NOMO-1 treated with DMSO at 0.1 percent for 48 hours (cell line): ENCODE results near the gene DGCR8.

Experiments used
- DNase-seq: peaks from one replicate; lab custom pipeline; 2025; ENCODE audit not compliant: unreplicated experiment; lab: John Stamatoyannopoulos, UW

The DGCR8 gene

DNA sequence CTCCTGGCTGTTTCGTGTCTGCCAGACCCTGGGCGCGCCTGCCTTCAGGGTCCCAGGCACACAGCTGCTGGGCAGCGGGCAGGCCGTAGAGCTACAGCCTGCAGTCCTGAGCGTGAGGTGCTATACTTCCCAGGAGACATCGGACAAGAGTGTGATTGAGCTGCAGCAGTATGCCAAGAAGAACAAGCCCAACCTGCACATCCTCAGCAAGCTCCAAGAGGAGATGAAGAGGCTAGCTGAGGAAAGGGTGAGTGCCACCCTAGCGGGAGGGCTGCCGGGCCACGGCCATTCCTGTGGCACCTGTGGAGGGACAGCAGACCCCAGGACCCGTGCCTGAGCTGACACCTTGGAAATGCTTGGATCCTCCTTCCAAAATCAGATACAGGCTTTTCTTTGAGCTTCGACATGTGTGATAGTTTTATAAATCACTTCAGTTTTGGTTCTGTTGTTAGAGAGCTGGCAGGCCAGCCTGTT lies 28.8 kb downstream of the DGCR8 start:
- no peak for DNase-seq

DNA sequence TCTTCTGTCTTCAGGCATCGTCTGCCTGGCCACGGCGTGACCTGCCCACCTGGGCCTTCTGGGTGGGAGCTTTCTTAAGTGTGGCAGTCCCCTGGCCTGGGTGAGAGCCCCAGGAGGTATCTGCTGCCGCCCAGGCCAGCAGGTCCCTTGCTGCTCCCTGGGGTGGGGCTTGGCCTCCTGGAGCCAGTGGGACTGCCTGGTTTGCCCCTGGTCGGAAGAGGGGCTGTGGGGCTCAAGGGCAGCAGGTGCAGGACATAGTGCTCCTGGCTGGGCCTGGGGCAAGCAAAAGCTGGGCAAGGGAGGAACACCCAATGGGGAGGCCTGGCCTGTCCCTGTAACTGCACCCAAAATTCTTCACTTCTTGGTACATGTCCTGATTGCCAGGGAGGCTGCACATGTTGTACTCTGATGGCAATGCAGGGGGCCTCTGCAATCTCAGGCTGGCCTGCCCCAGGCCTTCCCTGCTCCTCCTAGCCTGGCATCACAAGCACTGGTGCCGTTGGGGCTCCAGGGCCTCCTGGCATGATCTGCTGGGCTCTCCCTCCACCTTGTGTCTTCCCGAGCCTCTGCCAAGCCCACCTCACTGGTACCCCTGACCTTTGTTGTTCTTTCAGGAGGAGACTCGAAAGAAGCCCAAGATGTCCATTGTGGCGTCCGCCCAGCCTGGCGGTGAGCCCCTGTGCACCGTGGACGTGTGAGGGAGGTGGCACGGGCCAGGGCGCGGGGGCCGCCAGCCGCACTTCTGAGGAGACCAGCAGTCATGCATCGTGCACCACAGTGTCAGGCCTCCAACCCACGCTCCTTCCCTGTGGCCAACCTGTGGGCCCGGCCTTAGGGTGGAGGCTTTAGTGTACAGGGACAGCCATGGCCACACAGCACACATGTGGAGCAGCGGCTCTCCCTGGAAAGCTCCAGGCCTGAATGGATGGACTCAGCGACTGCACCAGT lies 29.6 kb downstream of the DGCR8 start:
- no peak for DNase-seq

GRCh38 chr22:20110359-20110985 lies 30.4 kb downstream of the DGCR8 start:
- no peak for DNase-seq

DNA sequence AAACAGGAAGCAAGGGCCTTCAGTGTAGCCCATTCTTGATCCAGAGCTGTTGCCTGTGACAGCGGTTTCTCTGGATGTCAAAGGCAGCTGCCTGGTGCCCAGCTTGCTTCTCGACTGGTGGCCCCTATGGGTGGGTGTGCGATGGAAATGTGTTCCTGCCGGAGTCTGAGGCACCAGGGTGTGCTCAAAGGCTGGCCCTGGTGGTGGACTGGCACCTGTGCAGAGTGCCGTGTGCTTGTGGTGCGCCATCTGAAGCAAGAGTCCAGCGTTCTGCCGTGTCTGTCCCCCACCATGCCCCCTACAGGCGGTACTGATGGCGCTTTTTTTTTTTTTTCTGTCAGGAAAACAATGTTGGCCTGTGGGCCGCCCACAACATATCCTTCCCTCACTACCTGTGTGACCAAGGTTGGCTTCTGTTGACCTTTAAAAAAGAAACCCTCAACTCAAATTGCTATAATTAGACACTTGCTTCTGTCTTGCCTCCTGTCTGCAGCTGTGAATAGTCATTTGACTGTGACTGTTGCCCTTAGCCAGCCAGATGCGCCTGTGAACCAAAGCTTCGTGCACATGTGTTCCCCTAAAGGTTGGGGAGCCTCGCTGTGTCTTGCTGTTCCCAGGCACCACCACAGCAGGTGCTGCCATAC lies 31.1 kb downstream of the DGCR8 start:
- DNase-seq = peak; percentile 40

GRCh38 chr22:20111689-20112622 lies 31.9 kb downstream of the DGCR8 start:
- no peak for DNase-seq

DNA sequence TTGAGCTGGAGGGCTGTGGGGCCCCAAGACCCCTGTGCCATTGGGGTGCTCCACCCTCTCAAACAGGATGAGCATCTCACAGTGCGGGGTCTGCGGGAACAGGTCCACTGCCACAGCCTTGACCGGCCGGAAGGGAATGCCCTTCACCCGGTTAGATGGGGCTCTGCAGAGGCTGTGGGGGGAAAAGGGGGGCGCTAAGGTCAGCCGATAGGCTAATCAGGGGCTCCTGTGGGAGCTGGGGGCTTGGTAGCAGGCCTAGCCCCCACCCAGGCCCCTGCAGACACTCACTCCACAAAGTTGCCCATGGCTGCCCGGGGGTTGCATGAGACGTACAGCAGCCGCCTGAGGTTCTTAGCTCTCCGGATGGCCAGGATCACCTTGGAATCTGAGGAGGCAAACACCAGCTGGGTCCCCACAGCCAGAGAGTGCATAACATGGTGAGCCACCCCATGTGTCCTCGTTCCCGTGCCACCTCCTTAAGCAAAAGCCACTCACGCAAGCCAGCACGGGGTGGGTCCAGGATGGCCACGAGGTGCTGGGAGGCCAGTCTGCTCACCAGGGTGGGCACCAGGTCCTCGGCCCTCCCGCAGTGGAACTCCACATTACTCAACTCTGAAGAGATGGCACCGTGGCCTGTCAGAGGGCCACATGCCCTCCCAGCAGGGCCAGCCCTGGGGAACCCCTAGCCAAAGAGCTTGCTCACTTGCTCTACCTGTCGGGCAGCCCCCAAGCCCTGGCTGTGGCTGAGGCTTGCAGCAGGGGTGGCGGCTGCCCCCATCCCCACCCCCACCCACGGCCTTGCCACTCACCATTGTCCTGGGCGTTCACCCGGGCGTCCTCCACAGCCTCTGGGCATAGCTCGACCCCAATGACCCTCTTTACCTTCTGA lies 32.8 kb downstream of the DGCR8 start:
- no peak for DNase-seq

DNA sequence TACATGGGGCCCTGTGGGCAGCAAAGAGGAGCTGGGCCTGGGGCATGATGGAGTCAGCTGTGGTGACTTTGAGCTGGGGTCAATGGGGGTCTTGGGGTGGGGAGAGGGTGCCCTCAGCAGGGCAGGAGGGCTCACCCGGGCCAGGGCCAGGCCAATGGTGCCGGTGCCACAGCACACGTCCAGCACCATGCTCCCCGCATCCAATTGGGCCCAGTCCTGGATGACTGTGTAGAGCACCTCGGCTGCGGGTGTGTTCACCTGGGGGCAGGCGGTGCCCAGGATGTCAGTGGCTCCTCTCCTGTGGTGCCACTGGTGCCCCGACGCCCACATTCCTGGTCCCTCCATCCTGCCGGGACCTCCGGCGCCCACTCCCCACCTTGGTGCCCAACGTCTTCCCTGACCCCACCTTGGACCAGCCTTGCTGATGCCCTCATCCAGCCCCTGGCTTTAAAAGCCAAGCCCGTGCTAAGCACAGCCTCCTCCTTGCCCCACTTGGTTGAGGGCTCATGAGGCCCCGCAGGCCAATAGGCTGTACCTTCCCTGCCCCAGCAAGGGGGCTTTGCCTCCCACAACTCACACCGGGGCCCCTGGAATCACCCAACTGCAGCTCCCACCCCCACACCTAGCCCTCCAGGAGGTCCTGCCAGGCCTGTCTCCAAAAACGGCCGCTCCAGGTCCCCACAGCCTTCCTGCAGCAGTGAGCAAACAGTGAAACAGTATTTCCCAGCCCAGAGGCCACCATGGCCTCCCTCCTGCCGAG lies 33.7 kb downstream of the DGCR8 start:
- no peak for DNase-seq

DNA sequence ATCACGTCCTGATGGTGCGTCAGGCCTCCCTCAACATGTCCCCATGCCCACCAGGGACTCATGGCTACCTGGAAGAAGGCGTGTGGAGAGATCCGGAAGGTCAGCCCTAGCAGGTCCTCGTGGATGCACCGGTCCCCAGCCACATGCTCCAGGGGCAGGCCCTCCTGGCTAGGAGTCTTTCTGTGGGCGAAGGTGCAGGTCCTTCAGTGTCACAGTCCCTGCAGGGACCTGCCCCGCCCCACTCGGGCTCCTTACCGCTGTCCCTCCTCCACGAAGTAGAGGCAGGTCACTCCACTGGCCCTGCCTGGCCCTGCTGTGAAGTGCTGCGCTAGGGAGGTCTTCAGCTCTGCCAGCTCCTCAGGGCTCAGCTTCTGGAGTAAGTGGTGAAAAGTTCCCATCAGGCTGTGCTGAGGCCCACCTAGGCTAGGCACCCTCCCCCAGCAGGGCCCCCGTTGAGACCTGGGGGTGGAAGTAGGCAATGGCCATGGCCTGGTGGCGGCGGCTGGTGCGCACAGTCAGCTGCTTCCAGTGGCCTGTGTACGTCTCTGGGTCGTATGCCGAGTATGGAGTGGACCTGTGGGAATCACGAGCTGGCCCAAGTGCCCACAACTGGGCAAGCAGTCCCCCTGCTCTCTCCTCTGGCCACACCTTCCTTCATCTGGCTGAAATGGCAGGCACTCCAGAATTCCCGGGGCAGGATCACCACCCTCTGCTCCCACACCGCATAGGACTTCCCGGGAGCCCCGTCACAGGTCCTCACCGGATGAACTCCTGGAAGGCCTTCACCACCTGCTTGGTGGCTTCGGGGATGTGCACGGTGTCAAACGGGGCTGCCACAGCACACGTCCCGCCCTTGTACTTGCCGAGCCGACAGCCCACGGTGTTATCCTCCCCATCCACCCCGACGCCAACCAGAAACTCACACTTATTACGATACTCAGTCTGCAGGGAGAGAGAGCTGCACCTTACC lies 34.8 kb downstream of the DGCR8 start:
- no peak for DNase-seq

DNA sequence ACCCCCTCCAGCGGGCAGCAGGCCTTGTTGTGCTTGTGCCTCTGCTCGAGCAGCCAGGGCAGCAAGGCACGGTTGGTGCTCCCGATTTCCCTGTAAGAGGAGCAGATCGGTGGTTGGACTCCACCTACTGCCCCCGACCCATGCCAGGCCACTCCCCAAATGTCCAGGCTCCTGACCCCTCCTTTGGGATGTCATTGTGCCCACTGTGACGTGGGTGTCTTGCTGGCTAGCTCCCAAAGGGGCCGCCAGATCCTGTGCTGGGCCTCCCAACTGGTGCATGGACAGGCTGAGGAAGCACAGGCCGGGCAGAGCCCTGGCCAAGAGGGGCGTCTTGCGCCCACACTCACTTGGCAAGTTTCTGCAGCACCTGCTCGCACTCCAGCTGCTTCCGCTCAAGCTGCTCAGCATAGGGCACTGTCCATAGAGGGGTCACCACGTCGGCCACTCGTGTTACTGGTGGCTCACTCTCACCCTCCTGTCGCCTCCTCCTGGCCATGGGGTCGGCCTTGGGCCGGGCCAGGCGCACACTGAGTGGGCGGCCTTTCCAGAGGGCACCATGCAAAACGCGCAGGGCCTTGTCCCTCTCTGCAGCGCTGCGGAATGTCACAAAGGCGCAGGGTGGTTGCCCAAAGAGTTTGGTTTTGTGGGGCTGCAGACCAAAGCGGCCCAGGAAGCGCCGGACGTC lies 35.8 kb downstream of the DGCR8 start, which contains the start of gene RANBP1:
Gene RANBP1, plus strand, starts transcription at position 414 of the 685 bp plus-strand sequence. Its CDS starts 81 bp downstream, at position 495.
- no peak for DNase-seq

- DNase-seq = no peak
Measured at GRCh38 chr22:20116376-20116950, 36.4 kb downstream of the DGCR8 start.

- DNase-seq = peak; percentile 95
Measured at GRCh38 chr22:20116951-20117632, 37.1 kb downstream of the DGCR8 start, which contains the start of gene TRMT2A. Gene TRMT2A (minus strand): TSS chr22:20117226. CDS start chr22:20116906, 320 bp downstream.

- no peak for DNase-seq
Measured at GRCh38 chr22:20117633-20118299, 37.7 kb downstream of the DGCR8 start.

- no peak for DNase-seq
Measured at GRCh38 chr22:20118300-20119020, 38.4 kb downstream of the DGCR8 start.

GRCh38 chr22:20121856-20122415 lies 41.9 kb downstream of the DGCR8 start:
- no peak for DNase-seq
